Glutamatergic neuron (in vitro differentiated cells): Measurements from ENCODE around the gene TRIM17. TPM values are rescaled to one million over a fixed set of nuclear protein-coding genes. Genes with fewer than 3 reads are reported as not detected.
"Not testable (repeated sequence)": the region's sequence is repeated elsewhere in the genome, so short reads cannot be mapped to it uniquely, and the experiment has no call there.

ENCODE experiments used
- DNase-seq: peaks from one replicate; pipeline ENCODE4 v3.0.0; 2022
- H3K27ac Mint-ChIP-seq: one replicate; pipeline ENCODE4 v1.8.0; 2020; ENCODE audit warnings: mild to moderate bottlenecking, mixed read lengths, inconsistent platforms; ENCODE audit not compliant: unreplicated experiment
- H3K27me3 Mint-ChIP-seq: one replicate; pipeline ENCODE4 v1.8.0; 2020; ENCODE audit warnings: mild to moderate bottlenecking, moderate library complexity, mixed read lengths, inconsistent platforms; ENCODE audit not compliant: unreplicated experiment
- H3K36me3 Mint-ChIP-seq: one replicate; pipeline ENCODE4 v1.8.0; 2020; ENCODE audit warnings: mild to moderate bottlenecking, mixed read lengths, inconsistent platforms; ENCODE audit not compliant: unreplicated experiment
- H3K4me1 Mint-ChIP-seq: one replicate; pipeline ENCODE4 v1.8.0; 2020; ENCODE audit warnings: mild to moderate bottlenecking, low read depth, mixed read lengths, inconsistent platforms; ENCODE audit not compliant: unreplicated experiment
- H3K4me3 Mint-ChIP-seq: one replicate; pipeline ENCODE4 v1.8.0; 2020; ENCODE audit warnings: mild to moderate bottlenecking, mixed read lengths, inconsistent platforms; ENCODE audit not compliant: unreplicated experiment
- H3K9me3 Mint-ChIP-seq: one replicate; pipeline ENCODE4 v1.8.0; 2020; ENCODE audit warnings: mild to moderate bottlenecking, moderate library complexity, mixed read lengths, inconsistent platforms; ENCODE audit not compliant: unreplicated experiment
- total RNA-seq: library from RNA; stranded (reverse); fragmentation: NEBNext Ultra II Directional; extraction: Animal tissue kit (Norgen Biotek cat#: 25700); gene quantifications from one replicate; pipeline ENCODE4 v1.2.1, GENCODE V29; 2021; ENCODE audit not compliant: unreplicated experiment
- TF ChIP-seq, protein P1 (sequence below): fragments of 200-600 bp; sonication (generic); IDR thresholded peaks from one replicate; pipeline ENCODE4 v1.5.0; 2021; ENCODE audit not compliant: partially characterized antibody, unreplicated experiment

The TRIM17 gene
- total RNA-seq, 1 donor from 2014 or later = not detected

- peaks cover 26% of the 10 kb centered on the region for H3K27me3 Mint-ChIP-seq
- H3K4me1 Mint-ChIP-seq = no peaks in the 10 kb centered on the region
- peaks cover 2% of the 10 kb centered on the region for H3K9me3 Mint-ChIP-seq
- DNase-seq = no peak
- peaks cover 5% of the 10 kb centered on the region for H3K36me3 Mint-ChIP-seq
- H3K27ac Mint-ChIP-seq = no peak overlapping the region
- TF ChIP-seq, protein P1, sequence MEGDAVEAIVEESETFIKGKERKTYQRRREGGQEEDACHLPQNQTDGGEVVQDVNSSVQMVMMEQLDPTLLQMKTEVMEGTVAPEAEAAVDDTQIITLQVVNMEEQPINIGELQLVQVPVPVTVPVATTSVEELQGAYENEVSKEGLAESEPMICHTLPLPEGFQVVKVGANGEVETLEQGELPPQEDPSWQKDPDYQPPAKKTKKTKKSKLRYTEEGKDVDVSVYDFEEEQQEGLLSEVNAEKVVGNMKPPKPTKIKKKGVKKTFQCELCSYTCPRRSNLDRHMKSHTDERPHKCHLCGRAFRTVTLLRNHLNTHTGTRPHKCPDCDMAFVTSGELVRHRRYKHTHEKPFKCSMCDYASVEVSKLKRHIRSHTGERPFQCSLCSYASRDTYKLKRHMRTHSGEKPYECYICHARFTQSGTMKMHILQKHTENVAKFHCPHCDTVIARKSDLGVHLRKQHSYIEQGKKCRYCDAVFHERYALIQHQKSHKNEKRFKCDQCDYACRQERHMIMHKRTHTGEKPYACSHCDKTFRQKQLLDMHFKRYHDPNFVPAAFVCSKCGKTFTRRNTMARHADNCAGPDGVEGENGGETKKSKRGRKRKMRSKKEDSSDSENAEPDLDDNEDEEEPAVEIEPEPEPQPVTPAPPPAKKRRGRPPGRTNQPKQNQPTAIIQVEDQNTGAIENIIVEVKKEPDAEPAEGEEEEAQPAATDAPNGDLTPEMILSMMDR = no peak
- no peak overlapping the region for H3K4me3 Mint-ChIP-seq
Observed at GRCh38 chr1:228443395-228443794, 26.7 kb upstream of the TRIM17 start.

GRCh38 chr1:228440761-228441500 is 24.3 kb upstream of the TRIM17 start:
- Mint-ChIP-seq H3K9me3 (peaks cover 2% of the 10 kb centered on the region), H3K27ac (no peak overlapping the region), H3K36me3 (peaks cover 5% of the 10 kb centered on the region), H3K4me1 (no peaks in the 10 kb centered on the region), H3K27me3 (peaks cover 21% of the 10 kb centered on the region), H3K4me3 (no peak overlapping the region)
- TF ChIP-seq, protein P1 = no peak
- no peak for DNase-seq

DNA sequence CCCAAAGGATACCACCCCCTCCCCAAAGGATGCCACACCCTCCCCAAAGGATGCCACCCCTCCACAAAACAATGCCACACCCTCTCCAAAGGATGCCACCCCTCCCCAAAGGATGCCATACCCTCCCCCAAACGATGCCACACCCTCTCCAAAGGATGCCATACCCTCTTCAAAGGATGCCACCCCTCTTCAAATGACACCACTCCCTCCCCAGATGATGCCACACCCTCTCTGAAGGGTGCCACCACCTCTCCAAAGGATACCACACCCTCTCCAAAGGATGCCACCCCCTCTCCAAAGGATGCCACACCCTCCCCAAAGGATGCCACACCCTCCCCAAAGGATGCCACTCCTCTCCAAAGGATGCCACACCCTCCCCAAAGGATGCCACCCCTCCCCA is 21.6 kb upstream of the TRIM17 start:
- no peaks in the 10 kb centered on the region for H3K4me1 Mint-ChIP-seq
- no peak overlapping the region for H3K4me3 Mint-ChIP-seq
- no peak overlapping the region for H3K27ac Mint-ChIP-seq
- peaks cover 10% of the 10 kb centered on the region for H3K27me3 Mint-ChIP-seq
- H3K9me3 Mint-ChIP-seq = no peaks in the 10 kb centered on the region
- DNase-seq = no peak
- peaks cover 5% of the 10 kb centered on the region for H3K36me3 Mint-ChIP-seq
- TF ChIP-seq, protein P1 = no peak

DNA sequence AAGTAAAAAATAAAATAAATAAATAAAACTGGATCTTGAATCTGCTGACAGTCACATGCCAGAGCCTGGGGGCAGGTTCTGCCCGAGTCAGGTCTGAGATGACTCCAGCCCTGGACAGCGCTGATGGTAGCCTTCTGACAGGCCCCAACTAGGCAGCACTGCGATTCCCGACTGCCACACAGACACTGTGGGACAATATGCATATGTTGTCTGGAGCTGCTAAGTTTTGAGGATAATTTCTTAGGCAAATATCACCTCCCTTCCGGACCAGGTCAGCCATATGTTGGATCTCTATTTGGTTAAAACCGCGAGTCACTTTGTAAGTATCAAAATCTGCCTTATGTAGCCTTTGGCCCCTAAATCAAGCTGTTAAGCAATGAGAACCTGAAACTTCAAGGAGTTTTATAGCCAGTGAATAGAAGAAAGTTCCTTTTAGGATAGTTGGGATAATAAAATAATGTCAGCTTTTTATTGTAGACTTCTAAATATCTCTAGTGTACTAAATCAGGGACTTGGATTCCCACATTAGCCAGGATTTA is 20.8 kb upstream of the TRIM17 start:
- H3K27ac Mint-ChIP-seq = no peak overlapping the region
- DNase-seq = no peak
- TF ChIP-seq, protein P1 = no peak
- peaks cover 8% of the 10 kb centered on the region for H3K27me3 Mint-ChIP-seq
- no peaks in the 10 kb centered on the region for H3K9me3 Mint-ChIP-seq
- peaks cover 3% of the 10 kb centered on the region for H3K36me3 Mint-ChIP-seq
- H3K4me1 Mint-ChIP-seq = no peaks in the 10 kb centered on the region
- no peak overlapping the region for H3K4me3 Mint-ChIP-seq

DNA sequence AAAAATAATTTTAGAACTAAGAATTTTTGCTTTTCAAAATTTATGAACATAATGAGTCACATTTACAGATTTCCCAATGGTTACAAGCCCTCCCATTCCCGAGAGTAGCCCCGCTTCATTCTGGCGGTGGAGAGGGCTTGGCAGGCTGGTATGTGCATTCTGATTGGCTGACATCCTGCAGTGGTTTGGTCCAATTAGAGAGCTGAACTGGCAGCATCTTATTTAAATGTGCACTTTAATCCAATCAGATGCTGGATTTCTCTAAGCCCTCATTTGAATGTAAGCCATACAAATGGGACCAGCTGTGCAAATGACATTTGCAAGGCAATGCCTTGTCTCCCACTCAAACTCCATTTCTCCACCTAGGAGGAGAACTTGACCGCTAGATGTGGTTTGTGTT is 18.0 kb upstream of the TRIM17 start:
- DNase-seq = no peak
- H3K36me3 Mint-ChIP-seq = no peaks in the 10 kb centered on the region
- peaks cover 3% of the 10 kb centered on the region for H3K27me3 Mint-ChIP-seq
- no peaks in the 10 kb centered on the region for H3K4me1 Mint-ChIP-seq
- H3K9me3 Mint-ChIP-seq = no peaks in the 10 kb centered on the region
- H3K27ac Mint-ChIP-seq = no peak overlapping the region
- TF ChIP-seq, protein P1 = no peak
- no peak overlapping the region for H3K4me3 Mint-ChIP-seq

GRCh38 chr1:228433337-228434053 is 16.8 kb upstream of the TRIM17 start:
- H3K4me3 Mint-ChIP-seq = not testable (repeated sequence)

More at GRCh38 chr1:228433337-228434053, 16.8 kb upstream of the TRIM17 start:
- not testable (repeated sequence) for DNase-seq, H3K27ac Mint-ChIP-seq, H3K9me3 Mint-ChIP-seq, H3K27me3 Mint-ChIP-seq, H3K4me1 Mint-ChIP-seq, H3K36me3 Mint-ChIP-seq
